NB4 (cell line): Measurements from ENCODE around the gene NKD1.

ENCODE experiments used
- DNase-seq: peaks from one replicate; pipeline ENCODE4 v3.0.0; 2010; ENCODE audit warnings: low read depth
- H3K4me3 ChIP-seq: one replicate; pipeline ENCODE4 v1.5.1; 2011; ENCODE audit warnings: mild to moderate bottlenecking, low read depth, low read length, moderate library complexity
- MYC ChIP-seq: IDR thresholded peaks from 2 replicates; pipeline ENCODE4 v1.6.1; 2011; ENCODE audit warnings: low read depth, low read length
- POLR2A ChIP-seq: IDR thresholded peaks from 2 replicates; pipeline ENCODE4 v1.6.1; 2011; ENCODE audit warnings: mild to moderate bottlenecking; ENCODE audit not compliant: insufficient read length; ENCODE audit errors: extremely low read depth
- TF ChIP-seq, protein P1 (sequence below): IDR thresholded peaks from one replicate; pipeline ENCODE4 v1.5.1; 2012; ENCODE audit warnings: low read depth, low read length
- TF ChIP-seq, protein P2 (sequence below): IDR thresholded peaks from 2 replicates; pipeline ENCODE4 v1.6.1; 2011; ENCODE audit warnings: low read depth, low read length

Gene NKD1

DNA sequence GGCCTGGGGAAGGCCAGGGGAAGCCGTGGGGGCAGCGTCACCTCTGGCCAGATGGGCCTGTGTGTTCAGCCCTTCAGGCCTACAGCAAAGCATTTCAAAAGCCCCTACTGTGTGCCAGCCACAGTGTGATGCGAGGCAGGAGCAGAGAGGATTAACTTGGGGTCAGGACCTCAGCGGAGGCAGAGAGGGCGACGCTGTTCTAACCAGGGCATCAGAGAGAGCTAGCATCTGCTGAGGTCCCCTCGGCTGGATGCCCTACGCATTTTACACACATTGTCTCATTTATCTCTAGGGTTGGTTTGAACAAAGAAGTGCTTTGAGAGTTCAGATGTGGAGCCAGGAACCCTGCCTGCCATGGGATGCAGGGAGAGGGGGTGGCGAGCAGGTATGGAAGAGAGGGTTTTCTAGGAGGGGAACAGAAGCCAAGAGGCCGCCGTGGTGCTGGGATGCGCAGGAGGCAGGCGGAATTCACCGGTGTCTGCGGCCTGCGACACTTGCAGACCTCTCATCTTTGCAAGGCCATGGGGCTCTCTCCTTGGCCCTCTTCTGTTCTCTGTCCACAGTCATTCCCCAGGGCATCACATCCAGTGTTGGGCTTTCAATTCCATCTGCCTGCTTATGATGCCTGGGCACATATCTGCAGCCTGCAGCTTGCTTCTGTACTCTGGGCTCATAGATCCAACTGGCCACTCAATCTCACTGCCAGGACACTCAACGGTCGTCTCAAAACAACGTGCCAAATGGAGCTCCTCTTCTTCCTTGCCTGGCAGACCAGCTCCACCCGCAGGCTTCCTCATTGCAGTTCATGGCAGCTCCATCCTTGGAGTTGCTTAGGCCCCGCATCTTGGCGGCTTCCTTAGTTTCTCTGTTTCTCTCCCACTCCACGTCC lies 8.1 kb upstream of the NKD1 start:
- TF ChIP-seq, protein P1, sequence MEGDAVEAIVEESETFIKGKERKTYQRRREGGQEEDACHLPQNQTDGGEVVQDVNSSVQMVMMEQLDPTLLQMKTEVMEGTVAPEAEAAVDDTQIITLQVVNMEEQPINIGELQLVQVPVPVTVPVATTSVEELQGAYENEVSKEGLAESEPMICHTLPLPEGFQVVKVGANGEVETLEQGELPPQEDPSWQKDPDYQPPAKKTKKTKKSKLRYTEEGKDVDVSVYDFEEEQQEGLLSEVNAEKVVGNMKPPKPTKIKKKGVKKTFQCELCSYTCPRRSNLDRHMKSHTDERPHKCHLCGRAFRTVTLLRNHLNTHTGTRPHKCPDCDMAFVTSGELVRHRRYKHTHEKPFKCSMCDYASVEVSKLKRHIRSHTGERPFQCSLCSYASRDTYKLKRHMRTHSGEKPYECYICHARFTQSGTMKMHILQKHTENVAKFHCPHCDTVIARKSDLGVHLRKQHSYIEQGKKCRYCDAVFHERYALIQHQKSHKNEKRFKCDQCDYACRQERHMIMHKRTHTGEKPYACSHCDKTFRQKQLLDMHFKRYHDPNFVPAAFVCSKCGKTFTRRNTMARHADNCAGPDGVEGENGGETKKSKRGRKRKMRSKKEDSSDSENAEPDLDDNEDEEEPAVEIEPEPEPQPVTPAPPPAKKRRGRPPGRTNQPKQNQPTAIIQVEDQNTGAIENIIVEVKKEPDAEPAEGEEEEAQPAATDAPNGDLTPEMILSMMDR, result peak; percentile 19
- TF ChIP-seq, protein P2, sequence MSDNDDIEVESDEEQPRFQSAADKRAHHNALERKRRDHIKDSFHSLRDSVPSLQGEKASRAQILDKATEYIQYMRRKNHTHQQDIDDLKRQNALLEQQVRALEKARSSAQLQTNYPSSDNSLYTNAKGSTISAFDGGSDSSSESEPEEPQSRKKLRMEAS, result no peak
- peak; percentile 25 for DNase-seq
- H3K4me3 ChIP-seq, result no peak overlapping the region

- no peak overlapping the region for H3K4me3 ChIP-seq
- no peak for DNase-seq
- TF ChIP-seq, protein P1, result no peak
- no peak for TF ChIP-seq MYC
- TF ChIP-seq, protein P2, result no peak
- TF ChIP-seq POLR2A, result no peak
These were observed 7.5 kb upstream of the NKD1 start for GRCh38 chr16:50540711-50541007.

DNA sequence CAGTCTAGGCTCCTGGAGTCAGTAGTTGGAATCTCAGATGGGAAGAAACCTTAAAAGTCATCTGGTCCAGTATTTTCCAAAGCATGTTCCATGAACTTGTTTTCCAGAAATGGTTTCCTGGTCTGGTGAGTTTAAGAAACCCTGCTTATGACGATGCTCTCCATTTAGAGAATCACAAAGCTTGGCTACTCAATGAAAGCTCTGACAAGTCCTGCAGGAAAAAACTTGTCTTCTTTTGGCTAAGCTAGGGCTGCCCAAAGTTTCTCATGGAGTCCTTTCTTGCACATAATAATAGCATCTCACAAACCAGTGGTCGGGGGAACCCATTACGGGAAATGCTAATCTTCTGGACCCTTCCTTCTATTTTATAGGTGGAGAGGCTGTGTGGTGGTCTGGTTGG lies 5.5 kb upstream of the NKD1 start:
- TF ChIP-seq, protein P1, result no peak
- TF ChIP-seq POLR2A, result no peak
- TF ChIP-seq MYC, result no peak
- TF ChIP-seq, protein P2, result no peak
- no peak overlapping the region for H3K4me3 ChIP-seq
- no peak for DNase-seq

- TF ChIP-seq, protein P2, result no peak
- no peak for TF ChIP-seq MYC
- TF ChIP-seq, protein P1, result no peak
- no peak for TF ChIP-seq POLR2A
- no peak overlapping the region for H3K4me3 ChIP-seq
These were observed 2.1 kb upstream of the NKD1 start for GRCh38 chr16:50546125-50546524.

DNA sequence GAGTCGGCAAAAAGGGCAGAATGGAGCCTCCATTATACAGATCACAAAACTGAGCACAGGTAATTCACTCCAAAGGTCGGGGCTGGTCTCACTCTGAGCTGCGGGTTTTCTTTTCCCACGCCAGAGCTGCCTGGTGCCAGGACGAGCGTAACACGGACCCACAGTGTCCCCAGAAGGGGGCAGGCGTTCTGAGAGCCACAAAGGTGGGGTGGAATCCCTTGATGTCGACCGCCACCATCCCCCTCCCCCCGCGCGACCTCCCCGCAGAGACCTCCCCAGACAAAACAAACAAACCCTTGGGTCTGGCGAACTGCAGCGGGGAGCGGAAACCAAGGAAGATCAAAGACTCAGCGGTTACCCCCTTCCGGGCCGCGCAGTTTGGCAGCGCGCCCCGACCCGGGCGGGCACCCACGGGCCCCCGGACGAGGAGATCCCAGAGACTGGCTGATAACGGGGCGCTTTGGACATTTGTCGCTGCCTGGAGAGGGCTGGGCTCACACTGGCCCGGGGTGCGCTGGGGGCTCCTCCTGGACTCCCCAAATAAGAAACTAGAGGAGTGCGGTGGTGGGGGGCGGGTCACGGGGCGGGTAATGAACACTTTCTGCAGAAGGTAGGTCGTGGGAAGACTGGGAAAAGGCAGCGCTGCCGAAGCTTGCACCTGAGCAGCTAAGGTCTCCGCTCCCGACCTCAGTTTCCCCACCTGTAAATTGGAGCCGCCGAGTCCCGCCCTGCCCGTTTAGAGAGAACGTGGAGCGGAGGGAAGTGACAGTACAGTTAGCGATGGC lies 664 bp upstream of the NKD1 start:
- TF ChIP-seq POLR2A, result no peak
- TF ChIP-seq, protein P1, result peak; percentile 20
- peak overlapping the region; percentile 66 for H3K4me3 ChIP-seq
- peak; percentile 65 for DNase-seq

More at GRCh38 chr16:50546125-50546524, 2.1 kb upstream of the NKD1 start:
- DNase-seq, result no peak
